ENCODE measurements around the gene TMEM176A. TPM values are rescaled to one million over a fixed set of nuclear protein-coding genes. Genes with fewer than 3 reads are reported as not detected.

Gene TMEM176A, protein sequence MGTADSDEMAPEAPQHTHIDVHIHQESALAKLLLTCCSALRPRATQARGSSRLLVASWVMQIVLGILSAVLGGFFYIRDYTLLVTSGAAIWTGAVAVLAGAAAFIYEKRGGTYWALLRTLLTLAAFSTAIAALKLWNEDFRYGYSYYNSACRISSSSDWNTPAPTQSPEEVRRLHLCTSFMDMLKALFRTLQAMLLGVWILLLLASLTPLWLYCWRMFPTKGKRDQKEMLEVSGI
- not detected in 2 replicates for total RNA-seq (2014; rRNA removed; shearing (Covaris generic))

GRCh38 chr7:150800581-150801241 lies at the start of gene TMEM176A:
Gene TMEM176A, plus strand, starts transcription at chr7:150800769. Its CDS starts 782 bp downstream, at chr7:150801551.

DNA sequence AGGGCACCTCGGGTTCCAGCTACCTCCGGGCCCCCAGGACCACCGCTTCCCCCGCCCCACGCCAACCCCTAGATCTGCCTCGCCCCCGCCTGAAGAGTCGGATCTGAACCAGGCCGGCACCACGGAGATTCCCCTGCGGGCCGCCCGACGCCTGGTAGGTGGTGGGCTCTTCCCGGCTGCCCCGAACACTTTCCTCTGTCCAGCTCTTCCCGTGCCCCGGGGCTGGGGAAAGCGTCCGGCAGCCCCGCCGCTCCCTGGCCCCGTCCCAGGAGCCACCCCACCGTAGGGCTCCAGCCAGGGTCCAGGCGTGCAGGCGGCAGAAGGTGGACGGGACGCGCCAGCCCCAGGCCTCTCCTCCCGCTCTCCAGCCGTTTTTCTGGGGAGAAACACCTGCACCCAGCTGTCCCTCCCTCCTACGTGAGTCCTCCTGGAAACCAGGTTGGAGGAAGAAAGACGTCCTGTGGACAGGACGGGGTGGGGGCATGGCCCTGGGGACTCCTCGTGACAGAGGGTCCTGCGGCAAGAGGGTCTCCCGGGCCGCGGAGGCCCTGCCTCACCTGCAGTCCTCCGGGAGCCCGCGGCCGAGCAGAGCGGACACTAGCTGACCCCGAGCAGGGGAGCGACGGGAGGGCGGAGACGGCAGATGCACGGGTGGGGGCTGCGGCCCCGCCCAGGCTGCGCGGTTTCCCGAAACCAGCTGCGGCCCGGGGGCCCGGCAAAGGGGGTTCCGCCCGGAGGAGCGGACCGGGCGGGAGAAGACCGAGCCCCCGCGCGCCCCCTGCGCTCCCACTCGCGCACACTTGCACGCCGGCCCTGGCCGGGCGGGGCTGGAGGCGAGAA lies 608 bp upstream of the TMEM176A start, which contains the start of gene TMEM176B:
TMEM176B (minus strand) TSS at position 624 of the 840 bp plus-strand sequence. CDS start 3,795 bp downstream, outside the sequence.

DNA sequence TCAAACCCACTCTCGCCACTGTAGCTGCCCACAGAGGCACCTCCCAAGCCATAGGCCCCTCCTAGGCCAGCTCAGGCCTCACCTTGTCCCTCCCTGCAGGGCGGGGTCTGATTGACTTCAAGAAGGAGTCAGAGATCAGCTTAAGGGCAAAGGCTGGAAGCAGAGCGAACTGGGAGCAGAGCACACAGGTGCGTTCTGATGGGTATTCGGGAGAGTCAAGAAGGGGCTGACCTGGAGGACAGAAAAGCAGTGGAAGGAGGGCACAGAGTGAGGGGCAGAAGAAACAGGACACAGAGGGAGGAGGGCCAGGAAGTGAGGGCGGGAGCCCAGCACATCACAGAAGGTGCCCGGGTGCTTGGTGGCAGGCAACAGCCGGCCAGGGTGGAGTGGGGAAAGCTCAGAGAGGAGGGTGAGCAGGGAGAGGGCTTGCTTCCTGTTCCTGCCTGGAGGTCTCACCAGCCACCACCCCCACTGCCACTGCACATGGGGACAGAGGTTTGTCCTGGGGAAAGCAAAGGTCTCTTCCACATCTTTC lies 51.9 kb downstream of the TMEM176A start, which contains the start of gene AOC1:
AOC1 (plus strand) TSS at position 147 of the 535 bp plus-strand sequence. CDS start 3,954 bp downstream, outside the sequence.

Other genes starting within 250 kb of the TMEM176A start
- gene GIMAP4, start 233.4 kb upstream of the TMEM176A start, total RNA-seq (2014; rRNA removed; shearing (Covaris generic)): 0.15 TPM in 1 of 2 replicates, not detected in the other
- 0.04 and 0.05 TPM in 2 replicates for gene GIMAP6, start 168.4 kb upstream of the TMEM176A start, total RNA-seq (2014; rRNA removed; shearing (Covaris generic))
- 3.0 and 3.8 TPM in 2 replicates for gene GIMAP2, start 115.1 kb upstream of the TMEM176A start, total RNA-seq (2014; rRNA removed; shearing (Covaris generic))
- gene GIMAP1, start 84.2 kb upstream of the TMEM176A start, total RNA-seq (2014; rRNA removed; shearing (Covaris generic)): not detected in 2 replicates
- not detected in 2 replicates for gene GIMAP5, start 63.4 kb upstream of the TMEM176A start, total RNA-seq (2014; rRNA removed; shearing (Covaris generic))
- not detected in 2 replicates for gene TMEM176B, start 405 bp upstream of the TMEM176A start, total RNA-seq (2014; rRNA removed; shearing (Covaris generic))
- 0.08 TPM in 1 of 2 replicates, not detected in the other for gene AOC1, start 51.7 kb downstream of the TMEM176A start, total RNA-seq (2014; rRNA removed; shearing (Covaris generic))
- gene KCNH2, start 177.6 kb downstream of the TMEM176A start, total RNA-seq (2014; rRNA removed; shearing (Covaris generic)): not detected in 2 replicates
- not detected in 2 replicates for gene NOS3, start 190.2 kb downstream of the TMEM176A start, total RNA-seq (2014; rRNA removed; shearing (Covaris generic))
- gene ATG9B, start 223.7 kb downstream of the TMEM176A start, total RNA-seq (2014; rRNA removed; shearing (Covaris generic)): not detected in 2 replicates
- gene ABCB8, start 227.7 kb downstream of the TMEM176A start, total RNA-seq (2014; rRNA removed; shearing (Covaris generic)): 29.2 and 37.3 TPM in 2 replicates
- gene ASIC3, start 247.8 kb downstream of the TMEM176A start, total RNA-seq (2014; rRNA removed; shearing (Covaris generic)): 0.74 and 3.7 TPM in 2 replicates